Breast epithelium (tissue), 4 donors: ENCODE data around the gene MASP1. TPM values are rescaled to one million over a fixed set of nuclear protein-coding genes. Genes with fewer than 3 reads are reported as not detected.

Source experiments
- DNase-seq, 2 donors: peaks; one replicate each; pipeline ENCODE4 v3.0.0-alpha.2; 2019; ENCODE audit warnings: low spot score in 2 of 2
- H3K27ac ChIP-seq, 2 donors: fragments of 200-600 bp; sonication (generic) in 1 of 2; one replicate each; pipeline ENCODE4 v1.5.1; 2016 to 2019; ENCODE audit warnings: mild to moderate bottlenecking in 1 of 2
- H3K27me3 ChIP-seq, 2 donors: fragments of 200-600 bp; sonication (generic) in 1 of 2; one replicate each; pipeline versions ENCODE4 v1.5.1 to v1.6.0; 2017 to 2019; ENCODE audit warnings: control low read depth in 1 of 2, mild to moderate bottlenecking in 1 of 2
- H3K36me3 ChIP-seq: fragments of 200-600 bp; one replicate; pipeline ENCODE4 v1.5.1; 2019
- H3K4me1 ChIP-seq, 2 donors: fragments of 200-600 bp; sonication (generic); one replicate each; pipeline ENCODE4 v1.5.1; 2016 to 2019; ENCODE audit warnings: control low read depth in 1 of 2
- H3K4me3 ChIP-seq, 3 donors: fragments of 200-600 bp; sonication (generic); 1 replicate in 2 of 3; 2 replicates in 1 of 3; pipeline ENCODE4 v1.5.1; 2016 to 2019; ENCODE audit warnings: mild to moderate bottlenecking in 3 of 3, moderate library complexity in 2 of 3
- H3K9me3 ChIP-seq, 2 donors: fragments of 200-600 bp; sonication (generic) in 1 of 2; one replicate each; pipeline ENCODE4 v1.5.1; 2016 to 2019; ENCODE audit warnings: control low read depth in 1 of 2
- CTCF ChIP-seq, 3 donors: fragments of 450-650 bp; IDR thresholded peaks; one replicate each; pipeline ENCODE4 v1.5.1; 2016 to 2017; ENCODE audit warnings: antibody characterized with exemption in 3 of 3, mild to moderate bottlenecking in 3 of 3, moderate library complexity in 3 of 3
- POLR2A ChIP-seq: fragments of 450-650 bp; IDR thresholded peaks from one replicate; pipeline ENCODE4 v1.6.1; 2016; ENCODE audit warnings: antibody characterized with exemption, mild to moderate bottlenecking, moderate library complexity
- POLR2AphosphoS5 ChIP-seq, 3 donors: sonication (generic); formaldehyde crosslinking; IDR thresholded peaks; one replicate each; pipeline ENCODE4 v1.6.1; 2017; ENCODE audit warnings: antibody characterized with exemption in 3 of 3
- intact Hi-C: fragments of 100-400 bp; cut with DNase I; formaldehyde crosslinking; loops from one replicate; pipeline ENCODE4 v1.15.1; 2023; ENCODE audit warnings: low total_unique reads
- total RNA-seq, 3 donors: library from RNA; depleted of rRNA; stranded (reverse); fragments of >200 nt; gene quantifications; one replicate each; pipeline ENCODE4 v1.1.0, GENCODE V29; 2016

MASP1 gene
- total RNA-seq, 3 donors from 2014 or later = 0.33 to 11.5 (median 1.3) TPM

GRCh38 chr3:187293516-187294430 lies 2.2 kb upstream of the MASP1 start:
- no peak for TF ChIP-seq POLR2AphosphoS5 (IDR thresholded peaks at IDR 0.05)
- TF ChIP-seq POLR2A = no peak
- no peak for TF ChIP-seq CTCF (IDR thresholded peaks at IDR 0.05)
- DNase-seq = no peak
- Histone ChIP-seq H3K9me3 (no peaks in the 10 kb centered on the region), H3K4me1 (no peaks in the 10 kb centered on the region), H3K27ac (no peak overlapping the region), H3K27me3 (no peaks in the 10 kb centered on the region), H3K4me3 (no peak overlapping the region), H3K36me3 (no peaks in the 10 kb centered on the region)
- intact Hi-C loops = no loop called here

DNA sequence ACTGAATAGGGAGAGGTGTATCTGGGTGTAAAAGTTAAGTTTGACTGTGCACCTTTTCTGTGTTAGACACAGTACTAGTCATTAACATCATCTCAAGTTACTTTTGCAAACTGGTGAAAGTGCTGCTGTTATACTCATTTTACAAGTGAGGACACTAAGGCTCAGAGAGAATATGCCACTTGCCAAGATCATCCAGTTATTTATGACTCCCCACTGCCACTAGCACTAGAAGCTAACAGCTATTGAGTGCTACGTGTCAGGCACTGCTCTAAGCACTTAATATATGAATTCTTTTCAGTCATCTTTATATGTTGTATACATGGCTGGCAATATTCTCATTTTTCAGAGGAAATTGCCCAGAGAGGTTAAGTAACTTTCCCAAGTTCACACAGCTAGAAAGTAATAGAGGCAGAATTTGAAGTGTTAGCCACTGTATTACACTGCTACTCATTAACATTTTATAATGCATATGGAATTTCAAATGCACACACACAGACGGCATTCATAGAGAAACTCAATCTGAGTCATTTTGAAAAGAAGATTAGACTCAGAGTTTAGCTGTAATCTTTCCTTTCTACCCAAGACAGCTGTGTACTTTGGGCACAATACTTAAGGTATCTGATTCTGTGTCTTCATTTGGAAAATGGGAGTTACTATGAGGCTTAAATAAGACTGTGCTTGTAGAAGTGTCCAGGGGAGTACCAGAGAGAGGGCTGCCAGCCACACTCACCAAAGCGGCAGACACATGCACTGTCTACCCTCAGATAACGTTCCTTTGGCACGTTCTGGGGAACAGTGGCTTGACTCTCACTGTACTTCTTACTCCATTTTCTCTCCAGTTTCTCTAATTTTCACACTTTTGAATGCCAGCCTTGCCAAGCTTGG lies 1.3 kb upstream of the MASP1 start:
- no peaks in the 10 kb centered on the region for H3K27me3 ChIP-seq
- no peaks in the 10 kb centered on the region for H3K36me3 ChIP-seq
- TF ChIP-seq POLR2A = no peak
- TF ChIP-seq CTCF (IDR thresholded peaks at IDR 0.05) = no peak
- no peak for TF ChIP-seq POLR2AphosphoS5 (IDR thresholded peaks at IDR 0.05)
- no peaks in the 10 kb centered on the region for H3K9me3 ChIP-seq
- DNase-seq = no peak
- intact Hi-C loops = no loop called here
- H3K27ac ChIP-seq = no peak overlapping the region
- no peak overlapping the region for H3K4me3 ChIP-seq
- no peaks in the 10 kb centered on the region for H3K4me1 ChIP-seq

- no peaks in the 10 kb centered on the region for H3K9me3 ChIP-seq
- H3K27me3 ChIP-seq = no peaks in the 10 kb centered on the region
- intact Hi-C loops = no loop called here
- no peaks in the 10 kb centered on the region for H3K36me3 ChIP-seq
- no peak for DNase-seq
- H3K4me3 ChIP-seq = no peak overlapping the region
- TF ChIP-seq POLR2AphosphoS5 (IDR thresholded peaks at IDR 0.05) (no peak), POLR2A (no peak), CTCF (IDR thresholded peaks at IDR 0.05) (no peak)
- no peaks in the 10 kb centered on the region for H3K4me1 ChIP-seq
- no peak overlapping the region for H3K27ac ChIP-seq
Measured at GRCh38 chr3:187292181-187292580, 644 bp upstream of the MASP1 start.

- no peaks in the 10 kb centered on the region for H3K4me1 ChIP-seq
- no peak for TF ChIP-seq POLR2AphosphoS5 (IDR thresholded peaks at IDR 0.05)
- no peak for TF ChIP-seq POLR2A
- no peak for TF ChIP-seq CTCF (IDR thresholded peaks at IDR 0.05)
Measured at GRCh38 chr3:187291001-187291511, 481 bp downstream of the MASP1 start.

More at GRCh38 chr3:187291001-187291511, 481 bp downstream of the MASP1 start:
- intact Hi-C loops = no loop called here
- Histone ChIP-seq H3K4me3 (peak overlapping the region; percentile 21 to 29 (median 28)), H3K36me3 (no peaks in the 10 kb centered on the region), H3K27me3 (no peaks in the 10 kb centered on the region), H3K27ac (no peak overlapping the region), H3K9me3 (no peaks in the 10 kb centered on the region)
- DNase-seq = no peak
